ENCODE data around the gene PIK3R2. TPM values are rescaled to one million over a fixed set of nuclear protein-coding genes. Genes with fewer than 3 reads are reported as not detected.

PIK3R2 gene
- total and polyA plus RNA-seq, 2 of the 8 experiments (the other 6 are each of a cell fraction or from before 2014, with no cell fraction given), result 21.7 to 57.1 TPM

DNA sequence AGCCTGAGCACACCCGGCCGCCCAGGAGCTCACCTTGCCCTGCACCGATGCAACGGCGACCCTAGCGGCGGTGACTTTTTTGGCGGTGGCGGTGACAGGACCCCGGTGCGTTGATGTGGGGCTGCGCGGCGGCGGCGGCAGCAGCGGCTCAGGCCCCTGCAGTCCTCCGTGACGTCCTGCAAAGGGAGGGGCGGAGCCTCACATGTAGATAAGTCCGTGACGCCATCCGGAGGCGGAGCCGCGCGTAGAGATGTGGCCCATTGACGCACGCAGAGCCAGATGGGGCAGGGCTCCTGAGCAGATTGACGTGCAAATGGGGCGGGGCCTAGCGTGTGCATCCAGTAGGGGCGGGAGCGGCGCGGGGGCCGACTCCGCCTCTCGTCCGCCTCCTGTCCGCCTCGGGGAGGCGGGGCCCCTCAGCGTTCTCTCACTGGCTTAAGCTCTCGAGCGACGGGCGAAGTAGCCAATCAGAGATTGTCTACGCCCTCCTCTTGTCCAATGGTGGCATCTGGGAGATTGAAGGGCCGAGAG is 51.0 kb downstream of the PIK3R2 start, which contains the start of gene RAB3A:
RAB3A (minus strand) TSS at position 180 of the 531 bp plus-strand sequence. CDS start 1,302 bp downstream, outside the sequence.
- peaks cover 12% of the 10 kb centered on the region for H3K23me2 ChIP-seq (ENCODE audit: low read depth, low read length)
- peak within 1 kb of the TSS; percentile 51 for H2BK120ac ChIP-seq (replicated peaks; ENCODE audit: low read depth, low read length)
- H4K8ac ChIP-seq (ENCODE audit: extremely low read depth, insufficient read depth, low read length), result peak within 1 kb of the TSS; percentile 75; the same call in 1 of the 2 replicates
- peak within 1 kb of the TSS; percentile 68 for H2BK12ac ChIP-seq (ENCODE audit: low read depth, low read length)
- H3K18ac ChIP-seq (ENCODE audit: extremely low read depth, low read length), result peak within 1 kb of the TSS; percentile 84
- POLR2A ChIA-PET (ENCODE audit: partially characterized antibody), result interaction anchor here (0.6 to 7.3 kb wide), 11 partner anchors 9 to 271 kb away, joined by 3 to 65 read pairs (median 6); partner anchors contain the start of genes CCDC124, JUND and MPV17L2
- peak within 1 kb of the TSS; percentile 56 to 83 (median 78) for H3K4me3 ChIP-seq (ENCODE audit: extremely low read depth in 1 of 4, insufficient read depth in 2 of 4, low read depth in 3 of 4, low read length in 4 of 4)
- peaks cover 1 to 13% of the 10 kb centered on the region in 2 experiments for H4K20me1 ChIP-seq (replicated peaks in 1 of 2; ENCODE audit: control insufficient read depth in 1 of 2, insufficient read depth in 2 of 2, low read length in 2 of 2)
- H3K9me3 ChIP-seq (ENCODE audit: insufficient read depth in 2 of 2, low read depth in 1 of 2, low read length in 1 of 2), result no peaks in the 10 kb centered on the region
- no peak within 1 kb of the TSS for H2AK5ac ChIP-seq (ENCODE audit: low read depth, low read length)
- H3K4ac ChIP-seq (replicated peaks; ENCODE audit: insufficient read length, low read depth, low read length), result no peak within 1 kb of the TSS
- DNase-seq (ENCODE audit: low read depth in 1 of 2, low spot score in 2 of 2), result peak; percentile 97 to 100
- WGBS, 2 experiments (ENCODE audit: extremely low coverage in 1 of 2, insufficient coverage in 1 of 2, insufficient read length in 1 of 2, insufficient replicate concordance in 2 of 2, low coverage in 1 of 2, low lambda C conversion rate in 2 of 2, missing lambda C conversion rate in 1 of 2), result 1% methylated on average over 43 of the region's 50 CpGs; no CpG with 5 or more reads in 1 of the 2 experiments
- H3K9ac ChIP-seq (replicated peaks in 1 of 4; ENCODE audit: extremely low read depth in 1 of 4, low read depth in 3 of 4, low read length in 3 of 4), result peak within 1 kb of the TSS in 3 of 4 experiments; percentile 52 to 70 (median 67); a peak in 6 of 7 replicates
- peak; percentile 7 for FAIRE-seq
- no peak within 1 kb of the TSS for H2AFZ ChIP-seq (ENCODE audit: low read length)
- H3K79me1 ChIP-seq (ENCODE audit: low read depth, low read length), result peaks cover 5% of the 10 kb centered on the region; the same call in 1 of the 2 replicates
- no peaks in the 10 kb centered on the region; a peak in 1 of 7 replicates for H3K27me3 ChIP-seq (replicated peaks in 1 of 4; ENCODE audit: control insufficient read depth in 3 of 4, extremely low read depth in 1 of 4, insufficient read depth in 3 of 4, low read length in 3 of 4)
- no peak within 1 kb of the TSS for H3K14ac ChIP-seq (ENCODE audit: insufficient read length)
- peak within 1 kb of the TSS; percentile 94 for H3K56ac ChIP-seq (replicated peaks; ENCODE audit: insufficient read length, low read depth, low read length)
- H3K36me3 ChIP-seq (ENCODE audit: control insufficient read depth in 2 of 4, insufficient read depth in 4 of 4, low read length in 3 of 4), result peaks cover 0 to 3% (median 1%) of the 10 kb centered on the region in 4 experiments; a peak in 5 of 8 replicates
- peak within 1 kb of the TSS; percentile 63 for H4K91ac ChIP-seq (replicated peaks; ENCODE audit: insufficient read length, low read length)
- H3K4me2 ChIP-seq (ENCODE audit: insufficient read depth in 1 of 2, low read depth in 2 of 2, low read length in 2 of 2), result peak within 1 kb of the TSS; percentile 79 to 92
- H3K4me1 ChIP-seq (replicated peaks in 1 of 4; ENCODE audit: control insufficient read depth in 3 of 4, insufficient read depth in 4 of 4, low read length in 3 of 4), result peaks cover 0 to 11% (median 7%) of the 10 kb centered on the region in 4 experiments; a peak in 5 of 7 replicates
- H2BK20ac ChIP-seq (ENCODE audit: low read length), result 0 out of 2 replicates have a peak within 1 kb of the TSS, but pooled peaks have one; percentile 48
- H2BK5ac ChIP-seq (ENCODE audit: low read depth, low read length), result peak within 1 kb of the TSS; percentile 87
- H2BK15ac ChIP-seq (ENCODE audit: low read length), result peak within 1 kb of the TSS; percentile 2; the same call in 1 of the 2 replicates
- peak within 1 kb of the TSS; percentile 73 for H4K5ac ChIP-seq (ENCODE audit: insufficient read length, low read depth, low read length)
- H3K27ac ChIP-seq (ENCODE audit: low read depth, low read length), result peak within 1 kb of the TSS; percentile 76
- H3K79me2 ChIP-seq (ENCODE audit: control insufficient read depth in 1 of 2, insufficient read depth in 2 of 2, low read length in 2 of 2), result 0 out of 4 replicates have a peak, but pooled peaks cover 0 to 4% of the 10 kb centered on the region in 2 experiments
- CTCF ChIA-PET (ENCODE audit: partially characterized antibody), result interaction anchor here (0.6 to 11.5 kb wide), 12 partner anchors 9 to 134 kb away, joined by 3 to 305 read pairs (median 3); partner anchors contain the start of gene PDE4C
- no peak within 1 kb of the TSS for H3K23ac ChIP-seq (ENCODE audit: insufficient read length)
- no peak for TF ChIP-seq RAD21 (IDR thresholded peaks at IDR 0.05 in 1 of 2, conservative IDR thresholded peaks at IDR 0.05 in 1 of 2; ENCODE audit: low read depth in 2 of 2, low read length in 2 of 2)
- TF ChIP-seq, protein P1, sequence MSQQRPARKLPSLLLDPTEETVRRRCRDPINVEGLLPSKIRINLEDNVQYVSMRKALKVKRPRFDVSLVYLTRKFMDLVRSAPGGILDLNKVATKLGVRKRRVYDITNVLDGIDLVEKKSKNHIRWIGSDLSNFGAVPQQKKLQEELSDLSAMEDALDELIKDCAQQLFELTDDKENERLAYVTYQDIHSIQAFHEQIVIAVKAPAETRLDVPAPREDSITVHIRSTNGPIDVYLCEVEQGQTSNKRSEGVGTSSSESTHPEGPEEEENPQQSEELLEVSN (IDR thresholded peaks at IDR 0.05), result no peak
- TF ChIP-seq TAF7 (optimal IDR thresholded peaks at IDR 0.05; ENCODE audit: borderline replicate concordance, low read depth, low read length), result no peak
- no peak for TF ChIP-seq RFX5 (IDR thresholded peaks at IDR 0.05; ENCODE audit: borderline replicate concordance, low read depth, low read length)
- TF ChIP-seq SP2 (IDR thresholded peaks at IDR 0.05; ENCODE audit: low read length), result peak; percentile 95
- no peak for TF ChIP-seq TBP (IDR thresholded peaks at IDR 0.05; ENCODE audit: low read depth, low read length)
- no peak for TF ChIP-seq POLR2AphosphoS5 (IDR thresholded peaks at IDR 0.05; ENCODE audit: low read depth, low read length)
- peak; percentile 97 for TF ChIP-seq SP4 (IDR thresholded peaks at IDR 0.05; ENCODE audit: low read length)
- TF ChIP-seq, protein P2, sequence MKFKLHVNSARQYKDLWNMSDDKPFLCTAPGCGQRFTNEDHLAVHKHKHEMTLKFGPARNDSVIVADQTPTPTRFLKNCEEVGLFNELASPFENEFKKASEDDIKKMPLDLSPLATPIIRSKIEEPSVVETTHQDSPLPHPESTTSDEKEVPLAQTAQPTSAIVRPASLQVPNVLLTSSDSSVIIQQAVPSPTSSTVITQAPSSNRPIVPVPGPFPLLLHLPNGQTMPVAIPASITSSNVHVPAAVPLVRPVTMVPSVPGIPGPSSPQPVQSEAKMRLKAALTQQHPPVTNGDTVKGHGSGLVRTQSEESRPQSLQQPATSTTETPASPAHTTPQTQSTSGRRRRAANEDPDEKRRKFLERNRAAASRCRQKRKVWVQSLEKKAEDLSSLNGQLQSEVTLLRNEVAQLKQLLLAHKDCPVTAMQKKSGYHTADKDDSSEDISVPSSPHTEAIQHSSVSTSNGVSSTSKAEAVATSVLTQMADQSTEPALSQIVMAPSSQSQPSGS (IDR thresholded peaks at IDR 0.05; ENCODE audit: low read length), result no peak
